Measurements from ENCODE around the gene PHTF2. TPM values are rescaled to one million over a fixed set of nuclear protein-coding genes. Genes with fewer than 3 reads are reported as not detected.
"Not testable (repeated sequence)": the region's sequence is repeated elsewhere in the genome, so short reads cannot be mapped to it uniquely, and the experiment has no call there.

PHTF2 gene
- total and polyA plus RNA-seq, 4 experiments from 2014 or later = 19.6 to 34.1 (median 29.9) TPM

GRCh38 chr7:77863860-77864259 lies 65.3 kb downstream of the PHTF2 start:
- Histone ChIP-seq H3K27me3 (ENCODE audit: insufficient read depth, low read length) (no peaks in the 10 kb centered on the region), H3K4me1 (ENCODE audit: insufficient read depth, low read length) (peaks cover 17% of the 10 kb centered on the region), H3K36me3 (ENCODE audit: insufficient read depth, low read length) (no peaks in the 10 kb centered on the region), H3K9me3 (ENCODE audit: control insufficient read depth in 1 of 2, low read length in 2 of 2) (no peaks in the 10 kb centered on the region), H3K27ac (ENCODE audit: low read depth, low read length) (no peak overlapping the region), H3K4me3 (ENCODE audit: low read length in 2 of 2) (no peak overlapping the region)
- Mint-ChIP-seq H3K27ac (no peak overlapping the region), H3K4me3 (no peak overlapping the region), H3K36me3 (peaks cover 4 to 6% of the 10 kb centered on the region in 2 donors), H3K9me3 (no peaks in the 10 kb centered on the region), H3K27me3 (no peaks in the 10 kb centered on the region), H3K4me1 (peaks cover 26 to 56% (median 43%) of the 10 kb centered on the region in 4 donors)
- DNase-seq = no peak
- POLR2A ChIA-PET (ENCODE audit: partially characterized antibody) = interaction anchor here (0.6 kb wide), 1 partner anchor 29 kb away, joined by 3 read pairs; no protein-coding TSS in a partner anchor
- CTCF ChIA-PET (ENCODE audit: partially characterized antibody) = interaction anchor here (0.8 kb wide), 1 partner anchor 39 kb away, joined by 3 read pairs; no protein-coding TSS in a partner anchor
- intact Hi-C loops (cut with micrococcal nuclease) = no loop called here

DNA sequence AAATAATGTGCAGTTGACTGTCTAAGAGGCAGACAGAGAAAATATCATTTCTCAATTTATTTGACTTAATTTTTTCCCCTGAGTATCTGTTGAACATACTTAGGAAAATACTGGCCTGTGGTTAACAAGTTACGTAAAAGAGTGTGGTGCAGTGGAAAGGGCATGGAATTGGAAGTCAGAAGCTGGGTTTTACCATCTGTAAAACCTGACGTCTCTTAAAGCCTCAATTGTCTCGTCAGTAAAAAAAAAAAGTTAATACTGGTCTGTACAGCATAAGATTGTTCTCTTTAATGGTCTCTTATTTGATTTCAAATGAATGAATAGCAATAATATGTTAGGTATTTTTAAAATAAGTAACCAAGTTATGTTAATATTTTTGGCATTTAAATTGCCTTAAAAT lies 67.8 kb downstream of the PHTF2 start:
- Mint-ChIP-seq H3K27ac (peak overlapping the region in 1 of 7 donors; percentile 56), H3K36me3 (peaks cover 11 to 24% of the 10 kb centered on the region in 2 donors), H3K27me3 (no peaks in the 10 kb centered on the region), H3K9me3 (peaks cover 0 to 3% (median 0%) of the 10 kb centered on the region in 8 donors), H3K4me3 (no peak overlapping the region), H3K4me1 (peaks cover 35 to 65% (median 50%) of the 10 kb centered on the region in 4 donors)
- no peaks in the 10 kb centered on the region for H3K36me3 ChIP-seq (ENCODE audit: insufficient read depth, low read length)
- H3K4me3 ChIP-seq (ENCODE audit: low read length in 2 of 2) = no peak overlapping the region
- intact Hi-C loops (cut with micrococcal nuclease) = no loop called here
- ChIA-PET POLR2A (ENCODE audit: partially characterized antibody) (interaction anchor here (1.2 kb wide), 1 partner anchor 65 kb away, joined by 3 read pairs; no protein-coding TSS in a partner anchor), CTCF (ENCODE audit: partially characterized antibody) (interaction anchor here (1.4 kb wide), 1 partner anchor 175 kb away, joined by 3 read pairs; no protein-coding TSS in a partner anchor)
- H3K27ac ChIP-seq (ENCODE audit: low read depth, low read length) = no peak overlapping the region
- no peaks in the 10 kb centered on the region for H3K27me3 ChIP-seq (ENCODE audit: insufficient read depth, low read length)
- peaks cover 9% of the 10 kb centered on the region for H3K4me1 ChIP-seq (ENCODE audit: insufficient read depth, low read length)
- H3K9me3 ChIP-seq (ENCODE audit: control insufficient read depth in 1 of 2, low read length in 2 of 2) = no peaks in the 10 kb centered on the region
- DNase-seq = no peak

DNA sequence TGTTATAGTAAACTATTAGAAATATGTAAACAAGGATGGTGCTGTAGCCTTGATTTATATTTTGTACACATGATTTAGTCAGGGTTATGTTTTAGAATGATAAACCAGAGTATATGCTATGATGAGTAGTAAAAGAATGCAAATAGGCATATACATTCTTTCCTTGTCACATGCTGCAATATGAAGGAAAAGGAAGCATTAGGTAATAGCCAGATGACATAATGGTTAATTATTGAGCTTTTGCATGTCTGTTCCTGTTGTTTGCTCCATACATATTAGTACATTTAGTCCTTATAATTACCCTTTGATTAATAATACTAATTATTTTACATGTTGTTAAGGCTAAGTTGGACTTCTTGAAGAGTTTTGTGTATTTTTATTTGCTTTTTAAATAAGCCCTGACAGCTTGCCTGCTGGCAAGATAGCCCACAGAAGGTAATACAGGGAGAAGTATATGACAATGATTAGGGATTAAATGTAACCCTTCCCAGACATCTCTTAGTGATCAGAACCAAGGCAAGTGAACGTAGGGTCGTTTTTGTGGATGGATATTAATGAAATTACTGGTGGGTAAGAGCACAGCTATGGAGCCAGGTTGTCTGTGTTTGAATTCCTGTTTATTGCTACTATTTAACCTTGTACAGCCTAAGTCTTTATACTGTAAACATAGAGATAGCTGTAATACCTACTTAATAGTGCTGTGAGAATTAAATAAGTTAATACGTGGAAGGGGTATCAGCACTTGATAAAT lies 68.4 kb downstream of the PHTF2 start:
- Mint-ChIP-seq H3K27ac (peak overlapping the region in 2 of 7 donors; percentile 10 to 13), H3K4me1 (peaks cover 34 to 65% (median 51%) of the 10 kb centered on the region in 4 donors), H3K36me3 (peaks cover 12 to 27% of the 10 kb centered on the region in 2 donors), H3K4me3 (no peak overlapping the region), H3K27me3 (no peaks in the 10 kb centered on the region), H3K9me3 (peaks cover 0 to 3% (median 0%) of the 10 kb centered on the region in 8 donors)
- ChIA-PET CTCF (ENCODE audit: partially characterized antibody) (interaction anchor here (1.1 to 1.4 kb wide), 2 partner anchors 68 to 174 kb away, joined by 3 read pairs; no protein-coding TSS in a partner anchor), POLR2A (ENCODE audit: partially characterized antibody) (interaction anchor here (1.2 kb wide), 1 partner anchor 66 kb away, joined by 3 read pairs; no protein-coding TSS in a partner anchor)
- no peak for DNase-seq
- H3K36me3 ChIP-seq (ENCODE audit: insufficient read depth, low read length) = no peaks in the 10 kb centered on the region
- H3K27ac ChIP-seq (ENCODE audit: low read depth, low read length) = no peak overlapping the region
- intact Hi-C loops (cut with micrococcal nuclease) = no loop called here
- no peak overlapping the region for H3K4me3 ChIP-seq (ENCODE audit: low read length in 2 of 2)
- peaks cover 9% of the 10 kb centered on the region for H3K4me1 ChIP-seq (ENCODE audit: insufficient read depth, low read length)
- H3K9me3 ChIP-seq (ENCODE audit: control insufficient read depth in 1 of 2, low read length in 2 of 2) = no peaks in the 10 kb centered on the region
- no peaks in the 10 kb centered on the region for H3K27me3 ChIP-seq (ENCODE audit: insufficient read depth, low read length)

- Histone ChIP-seq H3K9me3 (ENCODE audit: control insufficient read depth in 1 of 2, low read length in 2 of 2) (no peaks in the 10 kb centered on the region), H3K27me3 (ENCODE audit: insufficient read depth, low read length) (no peaks in the 10 kb centered on the region), H3K36me3 (ENCODE audit: insufficient read depth, low read length) (no peaks in the 10 kb centered on the region), H3K4me3 (ENCODE audit: low read length in 2 of 2) (no peak overlapping the region), H3K27ac (ENCODE audit: low read depth, low read length) (no peak overlapping the region), H3K4me1 (ENCODE audit: insufficient read depth, low read length) (peaks cover 12% of the 10 kb centered on the region)
- peaks cover 18 to 29% of the 10 kb centered on the region in 2 donors for H3K36me3 Mint-ChIP-seq
- DNase-seq = no peak
- no peaks in the 10 kb centered on the region for H3K27me3 Mint-ChIP-seq
- H3K4me1 Mint-ChIP-seq = peaks cover 37 to 71% (median 54%) of the 10 kb centered on the region in 4 donors
- H3K9me3 Mint-ChIP-seq = peaks cover 0 to 3% (median 0%) of the 10 kb centered on the region in 8 donors
- CTCF ChIA-PET (ENCODE audit: partially characterized antibody) = interaction anchor here (1.1 to 1.4 kb wide), 2 partner anchors 68 to 174 kb away, joined by 3 read pairs; no protein-coding TSS in a partner anchor
- peak overlapping the region in 3 of 7 donors; percentile 6 to 23 (median 10) for H3K27ac Mint-ChIP-seq
- POLR2A ChIA-PET (ENCODE audit: partially characterized antibody) = no interaction called here
- peak overlapping the region in 1 of 8 donors; percentile 8 for H3K4me3 Mint-ChIP-seq
- intact Hi-C loops (cut with micrococcal nuclease) = no loop called here
Observed at GRCh38 chr7:77867537-77867865, 68.9 kb downstream of the PHTF2 start.

- peak overlapping the region in 1 of 7 donors; percentile 30 for H3K27ac Mint-ChIP-seq
- H3K9me3 ChIP-seq (ENCODE audit: control insufficient read depth in 1 of 2, low read length in 2 of 2); H3K4me3 Mint-ChIP-seq; H3K36me3 ChIP-seq (ENCODE audit: insufficient read depth, low read length); H3K27ac ChIP-seq (ENCODE audit: low read depth, low read length); CTCF ChIA-PET (ENCODE audit: partially characterized antibody); H3K9me3 Mint-ChIP-seq; H3K4me3 ChIP-seq (ENCODE audit: low read length in 2 of 2); H3K4me1 ChIP-seq (ENCODE audit: insufficient read depth, low read length); DNase-seq; intact Hi-C loops (cut with micrococcal nuclease); POLR2A ChIA-PET (ENCODE audit: partially characterized antibody); H3K27me3 Mint-ChIP-seq; H3K27me3 ChIP-seq (ENCODE audit: insufficient read depth, low read length): not testable (repeated sequence)
- H3K36me3 Mint-ChIP-seq = peaks cover 21 to 34% of the 10 kb centered on the region in 2 donors
- peaks cover 34 to 65% (median 49%) of the 10 kb centered on the region in 4 donors for H3K4me1 Mint-ChIP-seq
Observed at GRCh38 chr7:77872256-77872655, 73.7 kb downstream of the PHTF2 start.

DNA sequence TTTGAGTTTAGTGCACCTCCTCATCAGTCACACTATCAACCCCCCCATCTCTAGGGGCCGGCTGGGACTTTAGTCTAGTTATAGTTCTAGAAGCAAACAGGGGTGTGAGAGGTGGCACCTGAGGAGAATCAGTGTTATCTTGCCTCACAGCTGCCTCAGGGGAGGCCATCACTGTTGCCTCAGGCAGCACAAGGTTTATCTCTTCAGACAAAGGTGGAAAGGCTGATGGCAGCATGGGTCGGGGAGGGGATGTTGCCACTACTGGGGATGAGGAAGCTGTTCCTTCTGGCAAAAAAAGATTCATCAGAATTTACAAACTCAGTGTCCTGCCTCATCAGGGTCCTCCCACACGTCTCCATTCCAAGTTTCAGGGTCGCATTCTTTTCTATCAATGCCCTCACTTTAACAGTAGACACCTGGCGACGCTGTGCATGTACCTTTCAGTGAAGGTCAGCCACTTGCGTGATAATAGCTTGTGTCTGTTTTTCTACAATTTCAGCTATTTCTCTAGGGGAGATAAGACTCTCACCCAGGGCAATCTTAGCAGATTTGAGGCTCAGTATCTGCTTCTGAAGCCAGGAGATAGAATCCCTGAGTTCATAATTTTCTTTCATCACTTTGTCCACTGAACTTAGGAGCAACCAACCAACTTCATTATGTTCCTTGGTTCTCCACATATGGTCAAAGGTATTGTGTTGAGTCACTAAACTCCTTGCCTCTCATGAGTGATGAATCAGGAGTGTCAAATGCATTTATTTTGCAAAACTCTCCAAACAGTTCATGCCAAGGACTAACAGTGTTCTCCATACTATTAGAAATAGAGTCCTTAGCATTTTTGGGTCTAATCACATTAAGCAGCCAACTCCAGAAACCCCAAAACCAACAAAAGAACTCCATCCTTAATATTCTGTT lies 75.1 kb downstream of the PHTF2 start:
- H3K4me3 Mint-ChIP-seq; DNase-seq; H3K27ac ChIP-seq (ENCODE audit: low read depth, low read length); H3K4me1 ChIP-seq (ENCODE audit: insufficient read depth, low read length); intact Hi-C loops (cut with micrococcal nuclease); CTCF ChIA-PET (ENCODE audit: partially characterized antibody); H3K9me3 Mint-ChIP-seq; H3K27me3 ChIP-seq (ENCODE audit: insufficient read depth, low read length); H3K27me3 Mint-ChIP-seq; H3K9me3 ChIP-seq (ENCODE audit: control insufficient read depth in 1 of 2, low read length in 2 of 2); H3K36me3 ChIP-seq (ENCODE audit: insufficient read depth, low read length); H3K4me3 ChIP-seq (ENCODE audit: low read length in 2 of 2): not testable (repeated sequence)
- peaks cover 38 to 72% (median 55%) of the 10 kb centered on the region in 4 donors for H3K4me1 Mint-ChIP-seq
- H3K27ac Mint-ChIP-seq = peak overlapping the region in 1 of 7 donors; percentile 43
- peaks cover 22 to 46% of the 10 kb centered on the region in 2 donors for H3K36me3 Mint-ChIP-seq
- POLR2A ChIA-PET (ENCODE audit: partially characterized antibody) = interaction anchor here (0.6 kb wide), 1 partner anchor 50 kb away, joined by 3 read pairs; no protein-coding TSS in a partner anchor
